Medulla oblongata (tissue), 1 donor: ENCODE results near the gene MYOM3.
"Not testable (repeated sequence)": the region's sequence is repeated elsewhere in the genome, so short reads cannot be mapped to it uniquely, and the experiment has no call there.

Source experiments
- DNase-seq: peaks from one replicate; pipeline ENCODE4 v3.0.0-alpha.2; 2015; ENCODE audit errors: extremely low spot score

MYOM3 gene

DNA sequence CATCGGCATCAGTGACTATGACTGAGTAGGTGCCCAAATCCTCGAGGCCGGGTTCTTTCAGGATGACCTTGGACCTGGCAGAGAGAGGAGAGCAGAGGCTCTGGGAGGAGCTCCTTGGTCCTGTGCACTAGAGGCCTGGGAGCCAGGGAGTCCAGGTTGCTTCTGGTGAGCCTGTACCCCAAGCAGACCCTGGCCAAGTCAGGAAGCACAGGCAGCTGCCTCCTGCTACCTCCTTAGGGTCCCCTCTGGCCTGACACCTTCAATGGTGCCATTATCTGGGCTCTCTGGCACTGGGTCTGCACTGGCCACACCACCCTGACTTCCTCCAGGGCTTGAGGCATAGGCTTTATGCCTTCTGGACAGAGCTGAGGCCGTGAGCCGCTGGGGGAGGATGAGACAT is 37.7 kb downstream of the MYOM3 start:
- no peak for DNase-seq

GRCh38 chr1:24071941-24072340 is 40.0 kb downstream of the MYOM3 start:
- no peak for DNase-seq

DNA sequence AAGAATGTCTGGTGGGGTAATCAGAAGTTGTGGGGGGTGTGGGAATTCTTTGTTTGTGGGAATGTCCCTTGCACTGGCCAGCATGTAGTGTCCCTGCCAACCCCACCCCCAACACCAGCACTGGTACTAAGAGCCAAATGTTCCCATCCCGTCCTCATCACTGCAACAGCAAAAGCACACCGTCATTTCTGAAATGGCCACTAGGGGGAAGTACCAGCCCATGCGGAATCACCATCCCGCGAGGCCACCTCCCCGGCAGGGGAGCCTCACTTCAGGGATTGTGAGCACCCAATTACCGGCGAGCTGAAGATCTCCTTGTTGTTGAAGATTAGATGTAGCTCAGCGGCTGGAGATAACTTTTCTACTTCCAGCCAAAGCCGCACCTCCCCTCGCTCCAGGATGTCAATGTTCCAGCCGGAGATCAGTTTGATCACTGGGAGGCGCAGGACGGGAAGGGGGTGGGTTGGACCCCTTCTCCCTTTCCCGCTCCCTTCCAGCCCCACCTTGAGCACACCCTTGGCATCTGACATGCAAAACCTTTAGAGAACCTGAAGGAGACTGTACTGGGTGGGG is 41.0 kb downstream of the MYOM3 start:
- peak; percentile 83 for DNase-seq

DNA sequence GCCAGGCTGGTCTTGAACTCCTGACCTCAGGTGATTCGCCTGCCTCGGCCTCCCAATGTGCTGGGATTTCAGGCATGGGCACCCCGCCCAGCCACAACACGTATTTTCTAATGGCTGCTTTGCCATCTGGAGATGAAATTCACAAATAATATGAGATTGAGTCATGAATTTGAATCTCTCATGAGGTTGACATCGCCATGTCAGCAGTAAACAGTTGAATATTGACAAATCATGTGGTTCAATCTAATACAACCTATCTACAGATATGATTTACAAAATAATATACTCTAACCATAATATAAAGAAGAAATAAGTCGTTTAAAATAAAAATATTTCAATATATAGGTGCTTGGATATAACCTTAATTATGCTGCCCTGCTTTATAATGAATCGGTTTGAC is 42.1 kb downstream of the MYOM3 start:
- DNase-seq = no peak

GRCh38 chr1:24067978-24068377 is 44.0 kb downstream of the MYOM3 start:
- DNase-seq = no peak

DNA sequence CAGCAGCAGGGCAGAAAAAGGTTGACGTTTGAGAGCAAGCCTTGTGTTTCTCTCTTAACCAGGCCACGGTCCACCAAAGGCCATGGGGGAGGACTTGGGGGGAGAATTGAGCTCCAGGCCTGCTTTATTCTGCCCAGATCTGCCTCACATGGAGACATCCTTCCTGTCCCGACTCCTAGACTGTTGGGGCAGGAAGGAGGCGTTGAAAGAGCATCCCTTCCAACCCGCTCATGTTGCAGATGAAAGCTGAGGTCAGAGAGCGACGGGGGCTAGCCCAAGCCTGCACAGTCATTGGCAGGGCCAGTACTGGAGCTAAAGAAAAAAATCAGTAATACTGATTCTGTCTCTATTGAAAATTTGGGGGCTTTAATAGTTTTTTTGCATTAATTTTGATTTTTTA is 46.6 kb downstream of the MYOM3 start:
- DNase-seq = no peak

DNA sequence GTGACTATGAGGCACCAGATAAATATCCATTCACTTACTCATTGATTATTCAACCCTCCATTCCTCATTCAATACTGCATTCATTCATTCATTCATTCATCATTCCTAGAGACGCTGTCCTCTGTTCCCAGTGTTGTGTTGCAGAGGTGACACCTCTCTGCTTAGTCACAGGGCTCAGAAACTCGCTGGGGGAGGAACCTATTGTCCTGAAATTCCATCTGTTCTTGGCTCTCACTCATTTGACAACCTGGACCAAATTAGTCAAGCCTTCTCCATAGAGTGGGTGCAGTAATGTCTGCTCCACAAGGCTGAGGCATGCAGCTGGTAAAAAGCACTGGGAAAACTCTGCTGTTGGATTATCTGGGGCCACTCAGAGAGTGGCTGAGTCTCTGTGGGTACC is 49.7 kb downstream of the MYOM3 start:
- no peak for DNase-seq

DNA sequence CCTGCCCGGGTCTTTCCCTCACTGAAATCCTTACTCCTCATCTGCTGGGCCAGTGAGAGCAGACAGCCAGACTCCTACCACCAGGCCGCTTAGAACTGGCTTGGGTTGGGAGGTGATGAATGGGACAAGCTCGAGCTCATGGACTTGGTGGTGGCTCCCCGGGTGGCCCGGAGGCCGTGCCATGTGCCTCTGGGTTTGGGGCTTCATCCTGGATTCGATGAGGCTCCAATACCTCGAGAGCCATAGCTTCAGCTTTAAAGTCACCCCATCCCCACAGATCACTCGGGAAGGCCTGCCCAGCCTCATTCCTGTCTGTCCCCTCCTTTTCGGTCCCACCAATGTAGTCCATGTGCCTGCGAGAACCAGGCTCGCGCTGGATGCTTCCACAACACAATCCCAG is 51.5 kb downstream of the MYOM3 start:
- no peak for DNase-seq

DNA sequence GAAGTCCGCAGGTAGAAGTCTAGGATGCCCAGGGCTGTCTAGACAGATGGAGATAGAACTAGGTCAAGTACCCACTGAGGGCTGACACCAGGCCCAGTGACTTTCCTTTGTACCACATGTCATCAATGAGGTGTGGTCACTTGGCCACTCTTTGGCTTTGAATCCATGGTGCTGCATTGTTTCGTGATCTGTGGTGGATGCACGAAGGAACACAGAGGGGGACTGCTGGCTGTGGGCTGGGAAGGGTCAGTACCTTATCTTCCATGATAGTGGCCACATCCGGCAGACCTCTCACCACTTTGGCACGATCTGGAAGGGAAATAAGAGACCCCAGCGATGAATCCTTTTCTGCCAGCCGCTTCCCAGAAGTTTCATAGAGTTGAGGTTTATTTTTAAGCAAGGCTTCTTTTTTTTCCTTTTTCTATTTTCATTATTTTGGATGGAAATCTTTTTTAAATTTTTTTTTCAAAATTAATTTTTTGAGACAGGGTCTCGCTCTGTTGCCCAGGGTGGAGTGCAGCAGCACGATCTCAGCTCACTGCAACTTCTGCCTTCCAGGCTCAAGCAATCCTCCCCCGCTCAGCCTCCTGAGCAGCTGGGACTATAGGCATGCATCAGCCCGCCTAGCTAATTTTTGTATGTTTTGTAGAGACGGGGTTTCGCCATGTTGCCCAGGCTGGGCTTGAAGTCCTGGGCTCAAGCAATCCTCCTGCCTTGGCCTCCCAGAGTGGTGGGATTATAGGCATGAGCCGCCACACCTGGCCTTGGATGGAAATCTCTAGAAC is 53.1 kb downstream of the MYOM3 start:
- DNase-seq = no peak

DNA sequence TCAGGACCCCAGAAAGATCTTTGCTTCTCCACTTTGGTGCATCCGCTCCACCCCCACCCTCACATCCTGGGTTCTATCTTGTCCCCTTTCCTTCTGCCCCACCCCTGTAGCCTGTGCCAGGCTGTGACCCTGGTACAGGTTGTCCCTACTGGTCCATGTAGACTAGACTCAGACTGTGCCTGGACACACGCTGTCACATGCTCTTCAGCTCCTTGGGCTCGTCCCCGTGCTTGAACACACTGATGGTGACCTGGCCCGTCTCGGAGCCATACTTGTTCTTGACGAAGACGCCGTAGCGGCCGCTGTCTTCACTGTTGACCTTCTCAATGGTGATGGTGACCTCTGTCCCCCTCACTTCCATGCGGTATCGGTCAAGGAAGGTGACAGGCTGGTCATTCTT is 54.8 kb downstream of the MYOM3 start:
- DNase-seq = no peak

- DNase-seq = no peak
Observed at GRCh38 chr1:24055681-24056080, 56.3 kb downstream of the MYOM3 start.

DNA sequence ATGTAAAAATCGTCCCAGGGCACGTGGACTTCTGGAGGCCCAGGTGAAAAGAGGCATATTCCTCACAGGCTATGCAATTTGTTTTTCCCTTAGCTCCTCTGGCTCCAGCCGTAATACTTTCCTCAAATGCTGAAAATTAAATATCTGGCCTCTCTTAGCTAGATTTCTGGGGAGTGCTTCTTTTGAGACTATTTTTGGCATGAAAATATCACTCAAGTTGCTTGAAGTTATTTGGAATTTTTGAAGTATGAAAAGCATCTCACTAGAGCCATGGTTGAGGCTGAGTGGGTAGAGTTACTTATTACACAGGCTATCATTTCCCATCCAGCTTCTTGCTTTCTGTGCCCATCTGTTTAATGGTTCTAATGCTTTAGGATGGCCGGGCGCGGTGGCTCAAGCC is 59.7 kb downstream of the MYOM3 start:
- no peak for DNase-seq

- DNase-seq = no peak
Observed at GRCh38 chr1:24051206-24051945, 60.6 kb downstream of the MYOM3 start.

DNA sequence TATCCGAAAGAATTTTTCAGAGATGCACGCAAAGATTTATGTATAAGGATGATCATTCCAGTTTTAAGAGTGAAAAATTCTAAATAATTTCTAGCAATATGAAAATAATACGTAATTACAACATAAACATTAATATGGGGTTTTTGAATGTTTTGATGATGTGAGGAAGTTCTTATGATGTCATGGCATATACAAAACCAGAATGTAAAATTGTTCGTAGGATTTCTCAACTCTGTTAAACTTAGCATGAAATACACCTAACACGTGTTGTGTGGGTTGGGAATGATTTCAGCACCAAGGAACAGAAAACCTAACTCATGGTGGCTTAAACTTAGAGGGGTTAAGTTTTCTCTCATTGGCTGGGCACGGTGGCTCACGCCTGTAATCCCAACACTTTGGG is 62.2 kb downstream of the MYOM3 start:
- no peak for DNase-seq

GRCh38 chr1:24048894-24049293 is 63.0 kb downstream of the MYOM3 start:
- not testable (repeated sequence) for DNase-seq

- no peak for DNase-seq
Observed at GRCh38 chr1:24048205-24048869, 63.6 kb downstream of the MYOM3 start.

- DNase-seq = no peak
Observed at GRCh38 chr1:24047110-24047477, 64.8 kb downstream of the MYOM3 start.

DNA sequence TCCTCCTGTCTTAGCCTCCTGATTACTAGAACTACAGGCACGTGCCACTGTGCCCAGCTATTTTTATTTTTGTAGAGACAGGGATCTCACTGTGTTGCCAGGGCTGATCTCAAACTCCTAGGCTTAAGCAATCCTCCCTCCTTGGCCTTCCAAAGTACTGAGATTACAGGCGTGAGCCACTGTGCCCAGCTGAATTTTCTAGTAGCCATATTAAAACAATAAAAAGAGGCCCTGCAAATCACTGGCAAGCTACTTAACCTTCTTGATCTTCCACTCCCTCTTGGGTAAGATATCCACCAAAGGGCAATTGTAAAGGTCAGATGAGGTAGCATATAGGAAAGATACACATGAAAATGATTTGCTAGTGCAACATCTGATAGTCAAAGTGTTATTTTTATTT is 66.2 kb downstream of the MYOM3 start:
- no peak for DNase-seq

- not testable (repeated sequence) for DNase-seq
Observed at GRCh38 chr1:24044672-24045071, 67.3 kb downstream of the MYOM3 start.

DNA sequence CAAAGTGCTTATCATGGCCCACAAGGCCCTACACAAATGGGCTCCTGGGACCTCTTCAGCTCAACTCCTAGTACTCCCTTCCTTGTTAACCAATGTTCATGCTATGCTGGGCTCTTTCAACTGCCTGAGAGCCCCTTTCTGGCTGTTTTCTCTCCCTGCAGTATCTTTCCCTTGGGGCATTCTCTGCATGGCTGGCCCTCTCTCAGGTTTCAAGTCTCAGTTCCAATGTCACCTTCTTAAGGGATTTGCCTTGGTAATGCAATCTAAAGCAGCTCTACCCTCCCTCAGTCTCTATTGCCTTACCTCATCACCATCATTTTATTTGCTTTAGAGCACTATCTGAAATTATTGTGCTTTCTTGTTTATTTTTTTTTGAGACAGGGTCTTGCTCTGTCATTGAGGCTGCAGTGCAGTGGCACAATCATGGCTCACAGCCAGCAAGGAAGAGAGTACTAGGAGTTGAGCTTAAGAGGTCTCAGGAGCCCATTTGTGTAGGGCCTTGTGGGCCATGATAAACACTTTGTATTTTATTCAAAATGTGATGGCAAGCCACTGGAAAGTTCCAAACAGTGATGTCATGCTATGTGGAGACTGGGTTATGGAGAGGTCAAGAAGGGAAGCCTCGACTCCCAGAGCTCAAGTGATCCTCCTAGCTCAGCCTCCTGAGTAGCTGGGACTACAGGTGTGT is 68.4 kb downstream of the MYOM3 start:
- no peak for DNase-seq

DNA sequence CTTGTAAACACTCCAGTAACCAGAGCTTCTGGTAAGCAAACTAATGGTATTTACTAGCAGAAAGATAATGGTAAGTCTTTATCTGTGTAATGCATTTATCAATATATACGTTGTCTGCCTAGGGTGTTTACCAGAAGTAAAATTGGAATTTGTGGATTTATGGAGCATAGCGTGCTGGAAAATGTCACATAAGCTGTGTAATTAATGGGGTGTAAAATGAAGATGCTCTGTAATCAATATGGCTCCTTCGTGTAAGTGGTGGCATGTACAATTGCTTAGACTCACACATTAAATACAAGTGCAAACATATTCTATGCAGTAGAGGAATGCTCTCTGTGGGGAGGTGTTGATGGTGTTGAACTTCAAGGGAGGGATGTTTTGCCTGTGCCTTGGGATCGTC is 69.6 kb downstream of the MYOM3 start:
- no peak for DNase-seq

DNA sequence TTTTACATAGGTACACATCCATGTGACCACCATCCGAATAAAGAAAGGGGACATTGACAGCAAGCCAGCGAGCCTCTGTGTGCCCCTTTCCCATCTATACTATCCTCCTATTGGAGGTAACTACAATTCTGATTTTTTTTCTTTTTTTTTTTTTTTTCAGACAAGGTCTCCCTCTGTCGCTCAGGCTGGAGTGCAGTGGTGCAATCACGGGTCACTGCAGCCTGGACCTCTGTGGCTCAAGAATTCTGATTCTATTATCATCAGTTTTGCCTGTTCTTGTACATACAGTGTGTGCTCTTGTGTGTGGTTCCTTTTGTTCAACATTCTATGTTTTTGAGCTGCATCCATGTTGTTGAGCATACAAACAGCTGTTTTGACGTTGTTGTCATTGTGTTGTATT is 75.8 kb downstream of the MYOM3 start:
- no peak for DNase-seq
